ENCODE results near the gene TMOD1. TPM values are rescaled to one million over a fixed set of nuclear protein-coding genes. Genes with fewer than 3 reads are reported as not detected.

TMOD1 gene
- total and polyA plus RNA-seq, 2 experiments from 2014 or later, result 0.69 to 4.5 TPM

GRCh38 chr9:97553141-97553540 lies 51.7 kb downstream of the TMOD1 start:
- no peaks in the 10 kb centered on the region for H3F3A ChIP-seq (replicated peaks; ENCODE audit: low read depth)
- no peak overlapping the region for H2AFZ ChIP-seq
- no peaks in the 10 kb centered on the region for H3K36me3 ChIP-seq (ENCODE audit: insufficient read depth)
- DNase-seq (ENCODE audit: low spot score) (no peak), ATAC-seq (no peak)
- no peak overlapping the region for H3K27ac Mint-ChIP-seq
- H3K27ac ChIP-seq (ENCODE audit: low read depth), result no peak overlapping the region
- no peak overlapping the region for H3K4me3 Mint-ChIP-seq
- peaks cover 14% of the 10 kb centered on the region for H3K27me3 Mint-ChIP-seq (ENCODE audit: insufficient read depth, low read depth, poor library complexity)
- no peaks in the 10 kb centered on the region for H3K9me3 Mint-ChIP-seq
- TF ChIP-seq CTCF (conservative IDR thresholded peaks at IDR 0.05; ENCODE audit: low read depth in 2 of 2) (no peak), ZNF114 (CRISPR knock-in tag; IDR thresholded peaks at IDR 0.05) (no peak), REST (IDR thresholded peaks at IDR 0.05; ENCODE audit: unreplicated experiment) (no peak), ZNF331 (CRISPR knock-in tag; IDR thresholded peaks at IDR 0.05; ENCODE audit: low read depth) (no peak), JUNB (IDR thresholded peaks at IDR 0.05; ENCODE audit: unreplicated experiment) (no peak), STAT1 (IDR thresholded peaks at IDR 0.05; ENCODE audit: unreplicated experiment) (no peak), EZH2 (IDR thresholded peaks at IDR 0.05; ENCODE audit: low read depth, unreplicated experiment) (no peak), CREB1 (CRISPR knock-in tag; IDR thresholded peaks at IDR 0.05; ENCODE audit: low read depth) (no peak)
- H3K4me3 ChIP-seq, result no peak overlapping the region
- H3K9me2 ChIP-seq (ENCODE audit: insufficient read depth), result no peaks in the 10 kb centered on the region
- peaks cover 13% of the 10 kb centered on the region for H3K4me1 Mint-ChIP-seq
- H3K27me3 ChIP-seq (ENCODE audit: insufficient read depth), result no peaks in the 10 kb centered on the region
- H3K4me2 ChIP-seq, result no peak overlapping the region
- H4K20me1 ChIP-seq (replicated peaks; ENCODE audit: insufficient read depth), result no peaks in the 10 kb centered on the region
- no peaks in the 10 kb centered on the region for H3K79me2 ChIP-seq (replicated peaks; ENCODE audit: insufficient read depth)
- H3K36me3 Mint-ChIP-seq (ENCODE audit: low read depth), result no peaks in the 10 kb centered on the region
- H3K4me1 ChIP-seq (ENCODE audit: insufficient read depth), result peaks cover 11% of the 10 kb centered on the region

DNA sequence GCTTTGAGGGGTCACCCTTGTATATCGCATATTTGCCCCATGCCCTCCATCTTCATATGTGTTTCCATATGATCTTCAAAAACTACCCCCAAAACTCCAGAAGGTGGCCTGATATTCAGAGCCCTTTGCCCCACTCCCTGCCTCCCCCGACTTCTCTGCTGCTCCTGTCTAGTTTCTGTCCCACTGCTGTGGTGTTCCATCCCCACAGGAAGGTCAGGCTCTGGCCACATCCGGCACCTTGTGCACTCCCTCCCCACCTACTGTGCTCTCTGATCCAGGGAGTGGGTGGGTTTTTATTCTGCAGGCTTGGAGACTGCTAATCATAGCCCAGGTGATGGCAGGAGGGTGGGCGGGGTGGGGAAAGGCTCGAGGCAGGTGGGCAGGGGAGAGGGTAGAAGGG lies 52.4 kb downstream of the TMOD1 start:
- Mint-ChIP-seq H3K27ac (no peak overlapping the region), H3K36me3 (ENCODE audit: low read depth) (no peaks in the 10 kb centered on the region)
- no peaks in the 10 kb centered on the region for H4K20me1 ChIP-seq (replicated peaks; ENCODE audit: insufficient read depth)

More for the DNA sequence above, 52.4 kb downstream of the TMOD1 start:
- ATAC-seq (no peak), DNase-seq (ENCODE audit: low spot score) (no peak)
- H3K4me1 ChIP-seq (ENCODE audit: insufficient read depth), result peaks cover 15% of the 10 kb centered on the region
- TF ChIP-seq CTCF (conservative IDR thresholded peaks at IDR 0.05; ENCODE audit: low read depth in 2 of 2) (no peak), ZNF114 (CRISPR knock-in tag; IDR thresholded peaks at IDR 0.05) (no peak), EZH2phosphoT487 (IDR thresholded peaks at IDR 0.05; ENCODE audit: unreplicated experiment) (no peak), ZNF331 (CRISPR knock-in tag; IDR thresholded peaks at IDR 0.05; ENCODE audit: low read depth) (no peak), EZH2 (IDR thresholded peaks at IDR 0.05; ENCODE audit: low read depth, unreplicated experiment) (no peak), NANOG (IDR thresholded peaks at IDR 0.05; ENCODE audit: borderline replicate concordance) (no peak)
- TF ChIP-seq, protein P1, sequence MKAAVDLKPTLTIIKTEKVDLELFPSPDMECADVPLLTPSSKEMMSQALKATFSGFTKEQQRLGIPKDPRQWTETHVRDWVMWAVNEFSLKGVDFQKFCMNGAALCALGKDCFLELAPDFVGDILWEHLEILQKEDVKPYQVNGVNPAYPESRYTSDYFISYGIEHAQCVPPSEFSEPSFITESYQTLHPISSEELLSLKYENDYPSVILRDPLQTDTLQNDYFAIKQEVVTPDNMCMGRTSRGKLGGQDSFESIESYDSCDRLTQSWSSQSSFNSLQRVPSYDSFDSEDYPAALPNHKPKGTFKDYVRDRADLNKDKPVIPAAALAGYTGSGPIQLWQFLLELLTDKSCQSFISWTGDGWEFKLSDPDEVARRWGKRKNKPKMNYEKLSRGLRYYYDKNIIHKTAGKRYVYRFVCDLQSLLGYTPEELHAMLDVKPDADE (IDR thresholded peaks at IDR 0.05), result no peak
- no peak overlapping the region for H3K4me2 ChIP-seq
- H3K4me3 ChIP-seq, result no peak overlapping the region
- Mint-ChIP-seq H3K4me3 (no peak overlapping the region), H3K4me1 (peaks cover 15% of the 10 kb centered on the region), H3K27me3 (ENCODE audit: insufficient read depth, low read depth, poor library complexity) (peaks cover 14% of the 10 kb centered on the region), H3K9me3 (no peaks in the 10 kb centered on the region)
- H3F3A ChIP-seq (replicated peaks; ENCODE audit: low read depth), result no peaks in the 10 kb centered on the region
- no peaks in the 10 kb centered on the region for H3K9me2 ChIP-seq (ENCODE audit: insufficient read depth)
- H3K36me3 ChIP-seq (ENCODE audit: insufficient read depth), result no peaks in the 10 kb centered on the region
- H2AFZ ChIP-seq, result no peak overlapping the region
- H3K27me3 ChIP-seq (ENCODE audit: insufficient read depth), result no peaks in the 10 kb centered on the region
- H3K27ac ChIP-seq (ENCODE audit: low read depth), result no peak overlapping the region
- no peaks in the 10 kb centered on the region for H3K79me2 ChIP-seq (replicated peaks; ENCODE audit: insufficient read depth)

Data from GM23338 (cell line).